GM20000 (cell line): ENCODE measurements around the gene ARAP3.
A peak's percentile ranks its signal among the peaks of the same experiment; 100 is the strongest.

Experiments used
- DNase-seq: peaks from one replicate; pipeline ENCODE4 v3.0.0; 2012; ENCODE audit warnings: low spot score
- TF ChIP-seq, protein P1 (sequence below): IDR thresholded peaks from 2 replicates; pipeline ENCODE4 v1.5.1; 2012; ENCODE audit warnings: mild to moderate bottlenecking, control low read depth; ENCODE audit errors: extremely low read depth, missing control alignments

Gene ARAP3

DNA sequence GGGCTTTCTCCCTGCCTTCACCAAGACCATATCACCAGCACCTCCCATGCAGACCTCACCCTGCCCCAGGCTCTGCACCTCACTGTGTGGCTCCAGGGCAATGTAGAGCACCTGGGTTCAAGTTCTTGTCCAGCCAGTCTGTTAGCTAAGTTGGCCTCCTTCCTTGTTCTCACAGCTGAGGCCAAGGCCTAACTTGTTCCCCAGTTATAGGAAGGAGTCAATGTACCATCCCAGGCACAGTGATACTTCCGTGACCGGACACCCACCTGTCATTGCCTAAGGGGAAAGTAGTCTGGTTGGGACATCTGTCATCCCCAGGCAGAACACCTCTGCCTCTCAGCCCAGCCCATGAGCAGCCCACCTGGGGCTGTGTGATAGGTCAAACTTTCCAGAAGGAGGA, 14.4 kb upstream of the ARAP3 start:
- TF ChIP-seq, protein P1, sequence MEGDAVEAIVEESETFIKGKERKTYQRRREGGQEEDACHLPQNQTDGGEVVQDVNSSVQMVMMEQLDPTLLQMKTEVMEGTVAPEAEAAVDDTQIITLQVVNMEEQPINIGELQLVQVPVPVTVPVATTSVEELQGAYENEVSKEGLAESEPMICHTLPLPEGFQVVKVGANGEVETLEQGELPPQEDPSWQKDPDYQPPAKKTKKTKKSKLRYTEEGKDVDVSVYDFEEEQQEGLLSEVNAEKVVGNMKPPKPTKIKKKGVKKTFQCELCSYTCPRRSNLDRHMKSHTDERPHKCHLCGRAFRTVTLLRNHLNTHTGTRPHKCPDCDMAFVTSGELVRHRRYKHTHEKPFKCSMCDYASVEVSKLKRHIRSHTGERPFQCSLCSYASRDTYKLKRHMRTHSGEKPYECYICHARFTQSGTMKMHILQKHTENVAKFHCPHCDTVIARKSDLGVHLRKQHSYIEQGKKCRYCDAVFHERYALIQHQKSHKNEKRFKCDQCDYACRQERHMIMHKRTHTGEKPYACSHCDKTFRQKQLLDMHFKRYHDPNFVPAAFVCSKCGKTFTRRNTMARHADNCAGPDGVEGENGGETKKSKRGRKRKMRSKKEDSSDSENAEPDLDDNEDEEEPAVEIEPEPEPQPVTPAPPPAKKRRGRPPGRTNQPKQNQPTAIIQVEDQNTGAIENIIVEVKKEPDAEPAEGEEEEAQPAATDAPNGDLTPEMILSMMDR = no peak
- DNase-seq = no peak

DNA sequence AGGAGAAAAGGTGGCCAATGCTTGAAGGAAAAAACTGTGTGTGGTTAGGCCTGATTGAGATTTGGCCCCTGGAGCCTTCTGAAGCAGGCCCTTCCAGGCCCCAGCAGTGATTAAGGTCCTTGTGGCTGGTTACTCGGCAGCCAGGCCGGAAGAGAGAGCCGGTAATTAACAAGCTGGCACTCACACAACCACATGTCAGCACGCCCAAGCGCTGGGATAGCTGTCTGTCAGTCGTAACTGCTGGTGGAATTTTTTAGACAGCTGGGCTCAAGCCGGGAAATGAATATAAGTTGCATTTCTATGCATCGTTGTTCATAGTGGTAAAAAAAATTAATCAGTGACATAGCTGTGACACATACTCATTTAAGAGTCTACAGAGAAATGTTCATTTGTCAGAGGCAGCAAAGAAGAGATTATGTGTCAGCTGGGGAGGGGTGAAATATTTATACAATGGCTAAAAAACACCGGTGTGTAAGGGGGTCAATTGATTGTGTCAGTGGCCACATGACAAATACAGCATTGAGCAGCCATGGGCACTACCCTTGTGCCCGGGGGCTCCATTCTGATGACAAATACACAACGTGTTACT, 13.7 kb upstream of the ARAP3 start:
- no peak for DNase-seq

DNA sequence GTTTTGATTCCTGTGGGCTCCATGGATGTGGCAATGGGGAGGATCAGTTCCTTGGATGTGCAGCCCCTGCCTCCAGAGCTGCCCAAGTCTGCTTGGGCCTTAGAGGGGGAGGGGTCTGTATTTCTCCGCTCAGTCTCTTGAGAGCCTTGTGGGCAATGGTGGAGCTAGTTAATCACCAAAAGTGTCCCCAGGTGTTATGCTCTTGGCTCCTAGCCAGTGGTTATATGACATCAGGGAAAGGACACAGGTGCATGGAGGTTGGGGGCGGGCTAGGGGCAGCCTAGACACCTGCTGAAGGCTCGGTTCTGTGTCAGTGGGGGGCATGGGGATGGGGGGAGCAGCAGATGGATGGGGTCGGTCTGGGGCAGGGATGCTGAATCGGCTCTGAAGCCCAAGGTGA, 12.4 kb upstream of the ARAP3 start:
- DNase-seq = no peak
- TF ChIP-seq, protein P1 = no peak

More for the DNA sequence above, 13.7 kb upstream of the ARAP3 start:
- TF ChIP-seq, protein P1 = no peak

DNA sequence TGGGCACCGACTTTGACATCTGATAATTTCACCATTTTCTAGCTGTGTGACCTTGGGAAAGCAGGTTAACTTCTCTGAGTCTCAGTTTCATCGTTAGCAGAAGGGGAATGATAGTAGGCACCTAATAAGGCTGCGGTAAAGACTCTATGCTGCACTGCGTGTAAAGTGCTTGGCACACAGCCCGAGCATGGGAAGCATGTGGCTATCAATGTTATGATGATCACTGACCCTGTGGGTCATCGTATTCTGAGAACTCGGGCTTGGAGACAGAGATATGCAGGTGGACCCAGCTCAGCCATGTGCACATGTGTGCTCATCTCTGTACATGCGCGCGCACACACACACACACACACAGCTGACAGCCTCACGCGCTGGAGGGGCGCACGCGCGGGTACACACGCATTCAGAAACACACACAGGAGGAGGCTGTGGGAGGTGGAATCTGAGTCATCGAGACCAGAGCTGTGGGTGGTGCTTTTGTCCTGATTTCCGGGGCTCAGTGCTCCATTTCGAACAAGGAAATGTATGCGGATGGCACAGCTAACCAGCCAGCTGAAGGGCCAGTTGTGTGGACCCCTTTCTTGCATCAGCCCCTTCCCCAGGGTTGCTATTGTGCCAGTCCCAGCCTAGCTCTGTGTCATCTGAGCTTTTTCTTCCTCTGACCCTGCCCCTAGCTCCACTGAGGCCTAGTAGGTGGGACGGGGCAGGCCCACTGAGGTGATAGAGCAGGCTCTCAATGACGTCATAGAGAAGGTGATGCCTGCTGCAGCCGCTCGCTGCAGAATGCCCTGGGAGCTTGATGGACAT, 11.1 kb upstream of the ARAP3 start:
- TF ChIP-seq, protein P1 = no peak
- DNase-seq = no peak

DNA sequence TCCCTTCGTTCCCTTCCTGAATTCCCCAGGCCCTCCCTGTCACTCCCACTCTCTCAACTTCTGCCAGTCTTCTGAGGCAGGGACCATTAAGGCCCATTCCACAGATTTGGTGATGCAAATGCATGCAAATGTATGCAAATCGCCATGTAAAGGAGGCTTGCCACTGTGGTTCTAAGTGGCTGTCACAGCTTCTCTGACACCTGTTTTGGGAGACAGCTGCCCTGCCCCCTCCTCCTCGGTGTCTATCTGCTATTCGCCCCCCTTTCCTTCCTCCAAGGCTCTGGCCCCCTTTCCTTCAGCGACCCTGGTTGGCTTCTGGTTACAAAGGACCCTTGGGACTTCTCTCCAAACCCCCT, 10.5 kb upstream of the ARAP3 start:
- TF ChIP-seq, protein P1 = no peak
- no peak for DNase-seq

DNA sequence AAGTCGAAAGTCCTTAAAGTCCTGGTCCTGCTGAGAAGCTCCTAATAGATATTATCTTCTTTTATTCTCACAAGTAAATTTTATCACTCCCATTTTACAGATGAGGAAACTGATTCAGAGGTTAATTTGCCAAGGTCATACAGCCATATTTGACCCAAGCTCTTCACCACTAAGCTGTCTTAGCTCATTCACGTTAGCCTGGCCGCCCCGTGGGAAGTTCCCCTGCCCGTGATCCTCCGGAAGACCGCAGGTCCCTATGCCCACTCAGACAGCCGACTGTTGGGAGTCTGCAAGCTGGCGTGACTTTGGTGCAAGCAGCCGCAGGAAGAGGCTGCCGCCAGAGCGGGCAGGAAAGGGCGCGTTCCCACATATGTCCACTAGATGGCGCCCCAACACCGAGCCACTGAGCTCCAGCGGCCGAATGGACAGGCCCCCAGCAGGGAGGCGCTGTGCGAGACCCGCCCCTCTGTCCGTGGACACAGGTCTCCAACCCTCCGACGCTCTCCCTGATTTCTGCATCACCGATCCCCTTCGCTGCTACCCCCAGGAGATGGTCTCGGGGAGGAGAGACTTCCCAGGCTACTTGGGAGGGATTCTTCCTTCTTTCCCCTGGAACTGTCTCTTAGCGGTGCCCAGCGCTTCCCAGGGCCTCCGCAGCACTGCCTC, 10.0 kb upstream of the ARAP3 start:
- TF ChIP-seq, protein P1 = peak; percentile 91
- DNase-seq = peak; percentile 88

DNA sequence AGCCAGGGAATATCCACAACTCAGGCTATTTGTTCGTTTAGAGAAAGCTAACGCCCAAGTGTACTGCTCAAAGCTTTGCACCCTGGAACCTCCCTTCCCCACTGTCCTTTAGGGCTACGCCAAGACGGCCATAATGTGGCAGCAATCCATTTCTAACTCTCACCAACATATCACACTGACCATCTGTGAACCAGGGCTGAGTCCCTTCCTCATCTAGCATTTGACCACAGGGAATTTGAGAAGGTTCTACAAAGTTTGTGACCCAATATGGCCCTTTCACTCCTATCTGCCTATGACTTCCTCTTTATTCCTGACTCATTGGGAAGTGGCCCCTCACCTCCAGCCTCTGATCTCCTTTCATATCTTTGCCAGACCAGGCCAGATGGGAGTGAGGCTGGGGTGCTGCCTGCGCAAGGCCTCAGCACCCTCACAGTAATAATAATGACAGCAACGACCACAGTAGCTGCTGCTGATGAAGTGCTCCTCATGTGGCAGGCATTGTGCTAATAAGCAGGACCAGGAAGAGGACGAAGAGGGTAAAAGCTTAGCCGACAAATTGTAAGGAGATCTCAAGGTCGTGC, 9.3 kb upstream of the ARAP3 start:
- DNase-seq = no peak
- TF ChIP-seq, protein P1 = no peak
